ENCODE measurements around the gene VAV2.
A peak's percentile ranks its signal among the peaks of the same experiment; 100 is the strongest.

VAV2 gene

GRCh38 chr9:133794016-133794760 is 197.9 kb downstream of the VAV2 start:
- DNase-seq = no peak

- DNase-seq = no peak
Measured at GRCh38 chr9:133793471-133793870, 198.7 kb downstream of the VAV2 start.

- DNase-seq = peak; percentile 78
Measured at GRCh38 chr9:133792721-133793470, 199.2 kb downstream of the VAV2 start.

GRCh38 chr9:133791735-133792649 is 200.1 kb downstream of the VAV2 start:
- DNase-seq = no peak

GRCh38 chr9:133791069-133791468 is 201.1 kb downstream of the VAV2 start:
- no peak for DNase-seq

- DNase-seq = no peak
Measured at GRCh38 chr9:133789778-133790177, 202.3 kb downstream of the VAV2 start.

GRCh38 chr9:133788819-133789717 is 203.1 kb downstream of the VAV2 start:
- no peak for DNase-seq

- DNase-seq = no peak
Measured at GRCh38 chr9:133788045-133788818, 203.9 kb downstream of the VAV2 start.

GRCh38 chr9:133787754-133788025 is 204.4 kb downstream of the VAV2 start:
- DNase-seq = no peak

GRCh38 chr9:133786907-133787753 is 205.0 kb downstream of the VAV2 start:
- DNase-seq = no peak

- DNase-seq = no peak
Measured at GRCh38 chr9:133786371-133786753, 205.8 kb downstream of the VAV2 start.

- no peak for DNase-seq
Measured at GRCh38 chr9:133785753-133786370, 206.3 kb downstream of the VAV2 start.

GRCh38 chr9:133784731-133785561 is 207.2 kb downstream of the VAV2 start:
- DNase-seq = no peak

- DNase-seq = no peak
Measured at GRCh38 chr9:133783331-133783731, 208.8 kb downstream of the VAV2 start.

GRCh38 chr9:133782157-133783130 is 209.7 kb downstream of the VAV2 start:
- DNase-seq = peak; percentile 38

GRCh38 chr9:133781828-133782135 is 210.3 kb downstream of the VAV2 start:
- no peak for DNase-seq

GRCh38 chr9:133780962-133781827 is 210.9 kb downstream of the VAV2 start:
- DNase-seq = no peak
